ENCODE measurements around the gene COL21A1. TPM values are rescaled to one million over a fixed set of nuclear protein-coding genes. Genes with fewer than 3 reads are reported as not detected.

The COL21A1 gene
- 5.8 TPM for total RNA-seq

GRCh38 chr6:56246881-56247653 is at the start of gene COL21A1:
COL21A1 (minus strand) TSS chr6:56247580; CDS start chr6:56182618, 64,962 bp downstream.

Small RNAs within 50 kb of the gene (small RNA-seq; reads per million reads assigned to genes)
- gene DHFRP6, result not detected

Data from diencephalon (tissue), 1 donor.